ENCODE data around the gene PRR12.

GRCh38 chr19:49565261-49565660 is 25.7 kb upstream of the PRR12 start:
- TF ChIP-seq CTCF (IDR thresholded peaks at IDR 0.05) (no peak), POLR2A (IDR thresholded peaks at IDR 0.05) (no peak)
